HepG2 (cell line): Measurements from ENCODE around the gene SLC17A9. TPM values are rescaled to one million over a fixed set of nuclear protein-coding genes. Genes with fewer than 3 reads are reported as not detected.

ENCODE experiments used
- ATF6 ChIP-seq: sonication (generic); formaldehyde crosslinking; conservative IDR thresholded peaks from 2 replicates; pipeline ENCODE4 v1.4.0; 2020; ENCODE audit warnings: missing genetic modification reagents
- CREB1 ChIP-seq, 2 experiments: fragments of 450-650 bp in 1 of 2; IDR thresholded peaks; 2 replicates each; pipeline ENCODE4 v1.6.1; 2016 to 2017; ENCODE audit warnings: control low read depth in 1 of 2, mild to moderate bottlenecking in 1 of 2, missing compliant biosample characterization in 1 of 2, missing genetic modification characterization in 1 of 2
- ERF ChIP-seq: IDR thresholded peaks from 2 replicates; pipeline ENCODE4 v1.6.1; 2018; ENCODE audit warnings: missing biosample characterization, missing genetic modification reagents
- HOXD1 ChIP-seq: sonication (generic); formaldehyde crosslinking; IDR thresholded peaks from 2 replicates; pipeline ENCODE4 v1.5.0; 2020; ENCODE audit warnings: missing genetic modification reagents
- KLF13 ChIP-seq: sonication (generic); formaldehyde crosslinking; IDR thresholded peaks from 2 replicates; pipeline ENCODE4 v1.4.0; 2020; ENCODE audit warnings: mild to moderate bottlenecking, missing genetic modification reagents
- KLF9 ChIP-seq: IDR thresholded peaks from 2 replicates; pipeline ENCODE4 v1.6.1; 2016; ENCODE audit warnings: low read depth
- MAZ ChIP-seq, 2 experiments: sonication (generic) in 1 of 2; formaldehyde crosslinking in 1 of 2; IDR thresholded peaks; 2 replicates each; pipeline versions ENCODE4 v1.5.0 to v1.6.1; 2012 to 2020; ENCODE audit warnings: low read depth in 2 of 2, mild to moderate bottlenecking in 2 of 2, borderline replicate concordance in 1 of 2, improper control_type of control experiment in 1 of 2, low read length in 1 of 2, missing genetic modification reagents in 1 of 2, moderate library complexity in 1 of 2
- MXD1 ChIP-seq: sonication (generic); formaldehyde crosslinking; IDR thresholded peaks from 2 replicates; pipeline ENCODE4 v1.4.0; 2020; ENCODE audit warnings: mild to moderate bottlenecking, missing genetic modification reagents
- NR2F6 ChIP-seq, 2 experiments: IDR thresholded peaks; 2 replicates each; pipeline ENCODE4 v1.6.1; 2016; ENCODE audit warnings: antibody characterized with exemption in 1 of 2, mild to moderate bottlenecking in 1 of 2
- PHF8 ChIP-seq: sonication (generic); formaldehyde crosslinking; IDR thresholded peaks from 2 replicates; pipeline ENCODE4 v1.5.0; 2020; ENCODE audit warnings: missing genetic modification reagents
- SETDB1 ChIP-seq: sonication (generic); formaldehyde crosslinking; IDR thresholded peaks from 2 replicates; pipeline ENCODE4 v1.5.1; 2020; ENCODE audit warnings: missing genetic modification reagents, mild to moderate bottlenecking, borderline replicate concordance
- SRY ChIP-seq: sonication (generic); formaldehyde crosslinking; IDR thresholded peaks from 2 replicates; pipeline ENCODE4 v1.8.0; 2022; ENCODE audit warnings: mild to moderate bottlenecking, missing genetic modification reagents
- ZBTB44 ChIP-seq: sonication (generic); formaldehyde crosslinking; IDR thresholded peaks from 2 replicates; pipeline ENCODE4 v1.4.0; 2020; ENCODE audit warnings: missing genetic modification reagents
- ZFP91 ChIP-seq: sonication (generic); formaldehyde crosslinking; IDR thresholded peaks from 2 replicates; pipeline ENCODE4 v1.9.0; 2022; ENCODE audit warnings: missing genetic modification reagents, mild to moderate bottlenecking, borderline replicate concordance
- ZFX ChIP-seq: sonication (generic); formaldehyde crosslinking; IDR thresholded peaks from 2 replicates; pipeline ENCODE4 v1.4.0; 2020; ENCODE audit warnings: mild to moderate bottlenecking, low read depth, missing genetic modification reagents, moderate library complexity
- ZNF335 ChIP-seq: sonication (generic); formaldehyde crosslinking; IDR thresholded peaks from 2 replicates; pipeline ENCODE4 v1.4.0; 2020; ENCODE audit warnings: missing genetic modification reagents
- ZNF772 ChIP-seq: sonication (generic); formaldehyde crosslinking; IDR thresholded peaks from 2 replicates; pipeline ENCODE4 v1.5.0; 2020; ENCODE audit warnings: mild to moderate bottlenecking, missing genetic modification reagents
- ZNF792 ChIP-seq: IDR thresholded peaks from 2 replicates; pipeline ENCODE4 v1.6.1; 2016
- ZSCAN5A ChIP-seq: sonication (generic); formaldehyde crosslinking; IDR thresholded peaks from 2 replicates; pipeline ENCODE4 v1.8.0; 2022; ENCODE audit warnings: mild to moderate bottlenecking, missing genetic modification reagents, borderline replicate concordance
- polyA plus RNA-seq, 8 experiments: library from polyadenylated mRNA; depleted of rRNA in 3 of 8; stranded (reverse) in 7 of 8; unstranded in 1 of 8; fragments of >200 nt; fragmentation: Illumina TruSeq in 4 of 8; extraction: Trizol in 4 of 8; gene quantifications; 2 replicates each; pipeline versions ENCODE4 v1.2.1 to v1.2.3, GENCODE V29; 2011 to 2016; ENCODE audit warnings: low read depth in 4 of 8, missing spikeins in 1 of 8, mixed read lengths in 1 of 8; ENCODE audit not compliant: insufficient read depth in 1 of 8
- total RNA-seq, 5 experiments: library from RNA; depleted of rRNA; stranded (reverse); fragments of >200 nt; fragmentation: Illumina TruSeq; extraction: Trizol; gene quantifications; 2 replicates each; pipeline ENCODE4 v1.2.3, GENCODE V29; 2016; ENCODE audit warnings: low read depth in 1 of 5
- TF ChIP-seq, protein P1 (sequence below): sonication (generic); formaldehyde crosslinking; IDR thresholded peaks from 2 replicates; pipeline ENCODE4 v1.8.0; 2023; ENCODE audit warnings: mild to moderate bottlenecking, missing genetic modification reagents

Gene SLC17A9
- total and polyA plus RNA-seq, 2 of the 13 experiments (the other 11 are each of a cell fraction or from before 2014, with no cell fraction given) = 110 to 191 TPM

DNA sequence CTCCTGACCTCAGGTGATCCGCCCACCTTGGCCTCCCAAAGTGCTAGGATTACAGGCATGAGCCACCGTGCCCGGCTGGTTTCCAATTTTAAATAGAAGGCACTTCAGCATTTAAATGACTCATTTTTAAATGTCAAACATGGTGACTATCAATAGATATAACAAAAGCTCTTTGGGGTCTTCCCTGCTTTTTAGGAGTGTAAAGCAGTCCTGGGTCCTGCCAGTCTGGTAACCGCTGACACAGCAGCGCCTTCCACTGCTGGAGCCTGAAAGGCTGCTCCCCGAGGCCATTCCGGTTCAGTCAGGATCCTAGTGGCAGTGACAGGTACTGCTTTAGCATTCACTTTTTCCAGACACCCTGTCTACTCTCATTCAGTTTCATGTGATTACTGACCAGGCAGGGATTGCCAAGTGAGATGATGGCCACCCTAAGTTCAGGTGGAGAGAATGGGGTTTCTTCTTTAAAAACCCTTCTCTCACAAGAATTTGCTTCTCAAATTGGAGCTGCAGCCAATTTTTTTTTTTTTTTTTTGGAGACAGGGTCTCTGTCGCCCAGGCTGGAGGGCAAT, 31.3 kb upstream of the SLC17A9 start (continued):
- TF ChIP-seq, protein P1, sequence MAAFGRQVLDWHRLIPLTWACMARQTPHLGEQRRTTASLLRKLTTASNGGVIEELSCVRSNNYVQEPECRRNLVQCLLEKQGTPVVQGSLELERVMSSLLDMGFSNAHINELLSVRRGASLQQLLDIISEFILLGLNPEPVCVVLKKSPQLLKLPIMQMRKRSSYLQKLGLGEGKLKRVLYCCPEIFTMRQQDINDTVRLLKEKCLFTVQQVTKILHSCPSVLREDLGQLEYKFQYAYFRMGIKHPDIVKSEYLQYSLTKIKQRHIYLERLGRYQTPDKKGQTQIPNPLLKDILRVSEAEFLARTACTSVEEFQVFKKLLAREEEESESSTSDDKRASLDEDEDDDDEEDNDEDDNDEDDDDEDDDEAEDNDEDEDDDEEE = no peak
- TF ChIP-seq PHF8 (CRISPR knock-in tag) (0 out of 2 replicates have a peak, but pooled peaks have one; percentile 22), KLF13 (CRISPR knock-in tag) (no peak), ERF (CRISPR knock-in tag) (peak; percentile 86), MAZ (IDR thresholded peaks at IDR 0.05; ENCODE audit: borderline replicate concordance, low read depth, low read length) (peak; percentile 67; the same call in 1 of the 2 replicates), MAZ (CRISPR knock-in tag; IDR thresholded peaks at IDR 0.05; ENCODE audit: low read depth) (no peak), ZFX (peak; percentile 66; the same call in 1 of the 2 replicates), SRY (CRISPR knock-in tag) (no peak), ZNF335 (CRISPR knock-in tag) (peak; percentile 37; the same call in 1 of the 2 replicates), HOXD1 (CRISPR knock-in tag) (no peak), ZNF772 (no peak), SETDB1 (no peak), ZFP91 (CRISPR knock-in tag) (no peak; the same call in 1 of the 2 replicates), ZNF792 (0 out of 2 replicates have a peak, but pooled peaks have one; percentile 57), ATF6 (CRISPR knock-in tag) (no peak), MXD1 (CRISPR knock-in tag) (no peak), CREB1 (IDR thresholded peaks at IDR 0.05) (no peak), CREB1 (CRISPR knock-in tag; IDR thresholded peaks at IDR 0.05) (no peak), ZBTB44 (CRISPR knock-in tag) (no peak), ZSCAN5A (CRISPR knock-in tag) (no peak), KLF9 (CRISPR knock-in tag) (no peak), NR2F6 (IDR thresholded peaks at IDR 0.05) (no peak), NR2F6 (CRISPR knock-in tag; IDR thresholded peaks at IDR 0.05) (no peak; the same call in 1 of the 2 replicates)
